Left lung (tissue), 10 donors: ENCODE data around the gene COL5A1. TPM values are rescaled to one million over a fixed set of nuclear protein-coding genes. Genes with fewer than 3 reads are reported as not detected.

ENCODE experiments used
- ATAC-seq: fragments of 200-7000 bp; cut with Tn5 transposase; one replicate; pipeline ENCODE4 v1.9.1; 2020; ENCODE audit warnings: moderate library complexity
- DNase-seq, 4 donors: peaks; one replicate each; pipeline ENCODE4 v3.0.0-alpha.2; 2013 to 2020
- H3K27ac ChIP-seq, 2 donors: fragments of 200-600 bp; sonication (generic) in 1 of 2; one replicate each; pipeline versions ENCODE4 v1.5.0 to v1.8.0; 2020 to 2021
- H3K27me3 ChIP-seq, 2 donors: fragments of 200-600 bp; sonication (generic) in 1 of 2; one replicate each; pipeline versions ENCODE4 v1.5.0 to v1.8.0; 2020 to 2021
- H3K36me3 ChIP-seq, 2 donors: fragments of 200-600 bp; sonication (generic) in 1 of 2; one replicate each; pipeline versions ENCODE4 v1.5.0 to v1.8.0; 2020 to 2021
- H3K4me1 ChIP-seq, 2 donors: fragments of 200-600 bp; one replicate each; pipeline ENCODE4 v1.8.0; 2021
- H3K4me3 ChIP-seq, 2 donors: fragments of 200-600 bp; sonication (generic) in 1 of 2; one replicate each; pipeline versions ENCODE4 v1.5.0 to v1.8.0; 2020 to 2021; ENCODE audit warnings: mild to moderate bottlenecking in 1 of 2
- H3K9me3 ChIP-seq, 2 donors: fragments of 200-600 bp; sonication (generic) in 1 of 2; one replicate each; pipeline versions ENCODE4 v1.5.0 to v1.8.0; 2020 to 2021
- intact Hi-C, 2 donors: fragments of 100-400 bp; cut with DNase I; formaldehyde crosslinking; loops; one replicate each; pipeline versions ENCODE4 v1.11.2 to v1.14.2; 2022
- polyA plus RNA-seq, 6 donors: library from polyadenylated mRNA; unstranded; fragments of 120-200 nt; gene quantifications; one replicate each; pipeline ENCODE4 v1.2.1, GENCODE V29; 2013; ENCODE audit not compliant: insufficient read length in 6 of 6
- total RNA-seq, 2 donors: library from RNA; stranded (reverse); fragmentation: NEBNext Ultra II Directional; extraction: Animal tissue kit (Norgen Biotek cat#: 25700); gene quantifications; one replicate each; pipeline ENCODE4 v1.2.1, GENCODE V29; 2021
- TF ChIP-seq, protein P1 (sequence below), 2 donors: fragments of 200-600 bp; sonication (generic) in 1 of 2; IDR thresholded peaks; one replicate each; pipeline versions ENCODE4 v1.5.0 to v1.8.0; 2021; ENCODE audit warnings: antibody characterized with exemption in 2 of 2
- donor health status: DM: no; HTN: yes; CAD: no.
- donor health status: DM: no; HTN: no; CAD: no.

The COL5A1 gene
- total and polyA plus RNA-seq, 8 donors: 168 to 357 (median 213) TPM

DNA sequence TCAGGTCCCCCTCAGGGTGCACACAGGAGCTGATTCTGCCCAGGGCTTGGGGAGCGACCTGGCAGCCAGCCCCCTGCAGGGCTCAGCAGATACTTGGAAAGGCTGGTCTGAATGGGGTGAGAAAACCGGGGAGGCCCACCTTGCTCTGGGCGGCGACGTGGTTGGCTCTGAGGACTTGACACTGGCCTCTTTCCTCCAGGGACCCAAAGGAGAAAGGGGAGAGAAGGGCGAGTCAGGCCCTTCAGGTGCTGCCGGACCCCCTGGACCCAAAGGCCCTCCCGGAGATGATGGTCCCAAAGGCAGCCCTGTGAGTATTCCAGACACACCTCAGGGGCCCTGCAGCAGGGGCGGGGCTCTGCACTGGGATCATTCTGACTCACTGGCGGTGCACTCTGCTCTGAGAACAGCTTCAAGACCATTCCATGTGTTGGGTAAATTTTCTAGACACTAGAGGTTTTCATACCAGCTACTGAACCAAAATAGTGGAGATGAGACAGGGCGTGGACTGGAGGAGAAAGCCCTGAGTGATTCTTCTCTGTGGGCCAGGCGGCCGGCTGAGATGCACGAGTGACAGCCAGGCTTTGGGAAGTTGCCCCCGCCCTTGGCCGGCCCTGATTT, 173.1 kb downstream of the COL5A1 start:
- Histone ChIP-seq H3K4me3 (no peak overlapping the region), H3K9me3 (no peaks in the 10 kb centered on the region), H3K4me1 (peaks cover 0 to 3% of the 10 kb centered on the region in 2 donors), H3K36me3 (peaks cover 0 to 18% of the 10 kb centered on the region in 2 donors), H3K27ac (peak overlapping the region in 1 of 2 donors; percentile 39), H3K27me3 (no peaks in the 10 kb centered on the region)
- DNase-seq (no peak), ATAC-seq (no peak)
- intact Hi-C loops: no loop called here
- TF ChIP-seq, protein P1, sequence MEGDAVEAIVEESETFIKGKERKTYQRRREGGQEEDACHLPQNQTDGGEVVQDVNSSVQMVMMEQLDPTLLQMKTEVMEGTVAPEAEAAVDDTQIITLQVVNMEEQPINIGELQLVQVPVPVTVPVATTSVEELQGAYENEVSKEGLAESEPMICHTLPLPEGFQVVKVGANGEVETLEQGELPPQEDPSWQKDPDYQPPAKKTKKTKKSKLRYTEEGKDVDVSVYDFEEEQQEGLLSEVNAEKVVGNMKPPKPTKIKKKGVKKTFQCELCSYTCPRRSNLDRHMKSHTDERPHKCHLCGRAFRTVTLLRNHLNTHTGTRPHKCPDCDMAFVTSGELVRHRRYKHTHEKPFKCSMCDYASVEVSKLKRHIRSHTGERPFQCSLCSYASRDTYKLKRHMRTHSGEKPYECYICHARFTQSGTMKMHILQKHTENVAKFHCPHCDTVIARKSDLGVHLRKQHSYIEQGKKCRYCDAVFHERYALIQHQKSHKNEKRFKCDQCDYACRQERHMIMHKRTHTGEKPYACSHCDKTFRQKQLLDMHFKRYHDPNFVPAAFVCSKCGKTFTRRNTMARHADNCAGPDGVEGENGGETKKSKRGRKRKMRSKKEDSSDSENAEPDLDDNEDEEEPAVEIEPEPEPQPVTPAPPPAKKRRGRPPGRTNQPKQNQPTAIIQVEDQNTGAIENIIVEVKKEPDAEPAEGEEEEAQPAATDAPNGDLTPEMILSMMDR (IDR thresholded peaks at IDR 0.05): no peak

DNA sequence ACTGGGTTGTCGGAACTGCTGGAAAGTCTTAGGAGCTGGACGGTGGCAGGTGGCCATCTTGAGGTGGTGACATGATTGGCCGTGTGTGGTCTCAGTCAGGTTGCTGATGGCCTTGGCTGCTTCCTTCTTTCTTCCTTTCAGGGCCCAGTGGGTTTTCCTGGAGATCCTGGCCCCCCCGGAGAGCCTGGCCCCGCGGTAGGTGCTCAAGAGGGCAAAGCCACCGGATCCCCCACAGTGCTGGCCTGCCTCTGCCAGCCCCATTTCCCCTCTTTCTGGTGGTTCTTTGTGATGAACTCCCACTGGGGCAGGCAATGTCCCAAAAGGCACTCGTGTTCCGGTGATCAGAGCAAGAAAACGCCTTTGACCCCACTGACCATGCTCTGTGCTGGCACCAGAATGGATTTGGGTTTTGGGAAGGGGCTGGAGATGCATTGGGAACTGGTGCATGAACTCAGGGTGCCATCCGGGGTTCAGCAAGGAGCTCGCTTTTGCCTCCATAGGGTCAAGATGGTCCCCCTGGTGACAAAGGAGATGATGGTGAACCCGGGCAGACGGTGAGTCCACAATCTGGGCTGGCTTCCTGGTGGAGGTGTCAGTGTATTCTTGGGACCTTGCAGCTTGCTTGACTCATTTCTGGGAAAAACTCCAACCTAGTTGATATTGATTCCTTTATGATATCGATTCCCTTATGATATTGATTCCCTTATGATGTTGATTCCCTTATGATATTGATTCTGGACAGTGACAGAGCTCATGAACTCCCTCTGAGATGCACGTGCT, 174.0 kb downstream of the COL5A1 start:
- ATAC-seq: no peak
- no peak for DNase-seq
- H3K27me3 ChIP-seq: no peaks in the 10 kb centered on the region
- peaks cover 0 to 3% of the 10 kb centered on the region in 2 donors for H3K4me1 ChIP-seq
- H3K9me3 ChIP-seq: no peaks in the 10 kb centered on the region
- H3K4me3 ChIP-seq: no peak overlapping the region
- intact Hi-C loops: no loop called here
- peaks cover 0 to 23% of the 10 kb centered on the region in 2 donors for H3K36me3 ChIP-seq
- TF ChIP-seq, protein P1 (IDR thresholded peaks at IDR 0.05): no peak
- H3K27ac ChIP-seq: no peak overlapping the region

DNA sequence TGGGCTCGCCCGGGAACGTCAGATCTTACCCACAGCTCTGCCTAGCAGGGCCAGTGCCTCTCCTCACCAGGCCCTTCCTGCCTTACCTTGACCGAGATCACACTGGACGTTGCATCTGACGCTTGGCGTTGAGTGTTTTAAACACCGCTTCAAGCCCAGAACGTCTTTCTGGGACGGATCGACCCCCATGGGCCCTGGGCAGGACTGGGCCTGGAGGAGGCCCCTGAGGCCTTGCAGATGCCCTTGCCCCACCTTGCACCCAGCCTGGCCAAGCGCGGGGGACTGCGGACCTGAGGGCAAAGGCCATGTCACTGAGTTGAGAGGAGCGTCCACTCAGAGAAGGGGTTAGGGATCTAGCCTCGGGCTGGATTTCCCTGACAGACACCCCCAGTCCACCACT, 174.7 kb downstream of the COL5A1 start:
- TF ChIP-seq, protein P1 (IDR thresholded peaks at IDR 0.05): no peak
- Histone ChIP-seq H3K4me1 (no peaks in the 10 kb centered on the region), H3K4me3 (no peak overlapping the region), H3K9me3 (no peaks in the 10 kb centered on the region), H3K27me3 (no peaks in the 10 kb centered on the region), H3K27ac (no peak overlapping the region), H3K36me3 (peaks cover 0 to 24% of the 10 kb centered on the region in 2 donors)
- DNase-seq: no peak
- intact Hi-C loops: no loop called here
- ATAC-seq: no peak

DNA sequence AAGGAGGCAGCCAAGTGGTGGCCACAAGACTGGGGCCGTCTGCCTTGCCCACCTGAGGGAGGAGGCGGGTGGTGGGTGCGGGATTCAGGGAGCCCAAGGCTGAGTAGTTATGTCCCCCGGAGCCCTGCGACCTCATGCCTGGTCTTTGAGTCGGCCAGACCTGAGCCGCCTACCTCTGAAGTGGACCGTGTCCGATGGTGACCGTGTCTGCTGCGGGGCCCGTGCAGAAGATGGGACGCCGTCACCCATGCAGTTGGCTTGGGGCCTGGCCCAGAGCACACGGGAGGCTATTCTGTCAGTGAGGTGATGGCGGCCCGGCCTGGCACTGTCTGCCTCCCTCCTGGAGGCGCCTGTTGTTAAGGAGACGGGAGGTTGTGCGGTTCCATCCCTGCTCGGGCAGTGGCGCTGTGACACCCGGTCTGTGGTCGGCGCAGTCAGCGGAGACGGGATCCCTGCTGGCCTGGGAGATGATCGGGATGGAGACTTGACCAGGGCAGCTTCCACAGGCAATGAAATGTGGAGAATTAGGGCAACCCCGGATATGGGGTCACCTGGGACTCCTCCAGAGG, 176.5 kb downstream of the COL5A1 start:
- TF ChIP-seq, protein P1 (IDR thresholded peaks at IDR 0.05): no peak
- no peak for ATAC-seq
- Histone ChIP-seq H3K36me3 (peaks cover 0 to 31% of the 10 kb centered on the region in 2 donors), H3K9me3 (no peaks in the 10 kb centered on the region), H3K27ac (no peak overlapping the region), H3K27me3 (no peaks in the 10 kb centered on the region), H3K4me3 (no peak overlapping the region), H3K4me1 (no peaks in the 10 kb centered on the region)
- no peak for DNase-seq
- intact Hi-C loops: no loop called here

DNA sequence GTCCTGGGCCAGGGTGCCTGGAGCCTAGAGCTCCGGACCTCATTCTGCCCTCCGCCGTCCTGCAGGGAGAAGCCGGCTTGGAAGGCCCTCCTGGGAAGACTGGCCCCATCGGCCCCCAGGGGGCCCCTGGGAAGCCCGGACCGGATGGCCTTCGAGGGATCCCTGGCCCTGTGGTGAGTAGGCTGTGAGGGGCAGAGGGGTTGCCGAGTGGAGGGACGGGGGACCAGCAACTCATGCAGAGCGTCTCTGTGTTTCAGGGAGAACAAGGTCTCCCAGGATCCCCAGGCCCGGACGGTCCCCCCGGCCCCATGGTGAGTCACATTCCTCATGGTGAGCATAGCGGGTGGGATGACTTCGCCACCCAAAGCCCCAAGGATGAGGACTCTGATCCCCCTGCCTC, 177.0 kb downstream of the COL5A1 start:
- H3K27me3 ChIP-seq: no peaks in the 10 kb centered on the region
- TF ChIP-seq, protein P1 (IDR thresholded peaks at IDR 0.05): no peak
- peaks cover 0 to 36% of the 10 kb centered on the region in 2 donors for H3K36me3 ChIP-seq
- H3K4me1 ChIP-seq: no peaks in the 10 kb centered on the region
- H3K4me3 ChIP-seq: no peak overlapping the region
- ATAC-seq (no peak), DNase-seq (no peak)
- H3K27ac ChIP-seq: no peak overlapping the region
- H3K9me3 ChIP-seq: no peaks in the 10 kb centered on the region
- intact Hi-C loops: no loop called here
